Motor neuron (in vitro differentiated cells): ENCODE data around the gene ZBTB1. TPM values are rescaled to one million over a fixed set of nuclear protein-coding genes. Genes with fewer than 3 reads are reported as not detected.
"Not testable (repeated sequence)": the region's sequence is repeated elsewhere in the genome, so short reads cannot be mapped to it uniquely, and the experiment has no call there.

ENCODE experiments used
- ATAC-seq, 8 experiments: fragments of 200-7000 bp; cut with Tn5 transposase; replicated peaks in 6 of 8; 2 replicates each; pipeline ENCODE4 v1.8.0; 2021; ENCODE audit warnings: mild to moderate bottlenecking in 8 of 8, moderate library complexity in 8 of 8
- H3K27ac ChIP-seq, 2 donors: fragments of 250-450 bp; sonication (Bioruptor Pico); 2 replicates each; pipeline ENCODE4 v1.9.0; 2021; ENCODE audit warnings: antibody characterized with exemption in 2 of 2, mild to moderate bottlenecking in 2 of 2, moderate library complexity in 1 of 2
- H3K4me1 ChIP-seq, 2 donors: fragments of 250-450 bp; sonication (Bioruptor Pico); replicated peaks in 1 of 2; 2 replicates each; pipeline ENCODE4 v1.6.1; 2021; ENCODE audit warnings: antibody characterized with exemption in 2 of 2, mild to moderate bottlenecking in 2 of 2, moderate library complexity in 1 of 2
- H3K4me3 ChIP-seq, 5 donors: fragments of 250-450 bp; sonication (Bioruptor Pico); 2 replicates each; pipeline ENCODE4 v1.9.0; 2021; ENCODE audit warnings: antibody characterized with exemption in 5 of 5, mild to moderate bottlenecking in 5 of 5, moderate library complexity in 4 of 5
- WGBS, 10 experiments: fragments of 450-650 bp; shearing (Covaris generic); methylation state at CpG; one replicate each; pipeline ENCODE4 v1.0.0; 2022; 5-methylcytosine and 5-hydroxymethylcytosine counted together
- in situ Hi-C, 9 experiments: fragments of 400-800 bp; cut with MboI; loops; one replicate each; pipeline ENCODE4 v1.15.0; 2021; ENCODE audit warnings: low sequenced_read_pairs in 9 of 9, low pct_unique_long_range_greater_than_20kb in 2 of 9; ENCODE audit not compliant: unreplicated experiment in 9 of 9
- total RNA-seq, 8 experiments: library from RNA; unstranded; fragments of 300-600 nt; gene quantifications; 2 replicates each; pipeline versions ENCODE4 v1.2.3 to v1.2.4, GENCODE V29; 2022

ZBTB1 gene
- total RNA-seq, 8 experiments from 2014 or later: 17.0 to 44.7 (median 24.4) TPM

DNA sequence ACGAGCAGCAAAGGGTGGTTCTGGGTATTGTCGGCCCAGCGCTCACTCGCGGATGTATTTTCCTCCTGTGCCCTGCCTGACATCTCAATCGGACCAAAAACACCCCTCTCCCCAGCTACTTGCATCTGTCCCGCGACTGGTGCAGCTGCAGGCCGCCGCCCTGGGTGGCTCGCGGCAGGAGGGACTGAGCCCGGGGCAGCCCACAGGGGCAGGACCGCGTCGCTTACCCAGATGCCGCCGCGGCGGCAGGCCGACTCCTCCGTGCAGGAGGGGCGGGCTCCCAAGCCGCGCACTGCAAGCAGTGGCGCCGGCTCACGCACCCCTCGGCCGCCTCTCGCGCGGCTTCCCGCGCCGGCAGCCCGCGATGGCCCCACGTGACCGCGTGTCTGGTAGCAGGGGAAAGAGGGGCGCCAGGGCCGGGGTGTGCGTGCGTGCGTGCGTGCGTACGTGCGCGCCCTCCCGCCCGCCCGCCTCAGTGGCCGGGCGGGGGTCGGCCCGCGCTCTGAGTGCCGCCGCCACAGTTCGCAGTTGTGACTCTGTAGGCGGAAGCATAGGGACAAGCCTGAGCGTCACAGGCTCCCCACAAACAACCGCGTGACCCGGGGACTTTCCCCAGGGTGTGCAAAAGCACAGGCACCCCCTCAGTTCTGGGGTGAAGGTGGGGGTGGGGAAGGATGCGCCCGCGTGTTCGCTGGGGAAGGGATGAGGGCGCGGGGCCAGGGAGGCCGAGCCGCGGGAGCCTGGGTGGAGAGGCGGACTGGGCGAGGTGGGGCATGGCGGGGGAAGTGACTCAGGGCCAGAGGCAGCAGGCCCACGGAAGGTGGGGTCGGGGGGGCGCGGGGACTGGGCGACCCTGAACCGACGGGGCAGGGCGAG lies 898 bp upstream of the ZBTB1 start, which contains the start of gene ZBTB25:
Gene ZBTB25 (minus strand): TSS at position 405 of the 876 bp plus-strand sequence. CDS start 13,305 bp downstream, outside the sequence.
- peak; percentile 61 to 86 (median 80) for ATAC-seq
- 0% methylated on average over 4 to 19 of the region's 87 CpGs; no CpG with 5 or more reads in 8 of the 10 experiments for WGBS, 10 experiments
- Histone ChIP-seq H3K4me1 (peaks cover 19 to 27% of the 10 kb centered on the region in 2 donors), H3K27ac (peak within 1 kb of the TSS; percentile 89 to 97), H3K4me3 (peak within 1 kb of the TSS; percentile 62 to 94 (median 71))
- in situ Hi-C loops: no loop called here

DNA sequence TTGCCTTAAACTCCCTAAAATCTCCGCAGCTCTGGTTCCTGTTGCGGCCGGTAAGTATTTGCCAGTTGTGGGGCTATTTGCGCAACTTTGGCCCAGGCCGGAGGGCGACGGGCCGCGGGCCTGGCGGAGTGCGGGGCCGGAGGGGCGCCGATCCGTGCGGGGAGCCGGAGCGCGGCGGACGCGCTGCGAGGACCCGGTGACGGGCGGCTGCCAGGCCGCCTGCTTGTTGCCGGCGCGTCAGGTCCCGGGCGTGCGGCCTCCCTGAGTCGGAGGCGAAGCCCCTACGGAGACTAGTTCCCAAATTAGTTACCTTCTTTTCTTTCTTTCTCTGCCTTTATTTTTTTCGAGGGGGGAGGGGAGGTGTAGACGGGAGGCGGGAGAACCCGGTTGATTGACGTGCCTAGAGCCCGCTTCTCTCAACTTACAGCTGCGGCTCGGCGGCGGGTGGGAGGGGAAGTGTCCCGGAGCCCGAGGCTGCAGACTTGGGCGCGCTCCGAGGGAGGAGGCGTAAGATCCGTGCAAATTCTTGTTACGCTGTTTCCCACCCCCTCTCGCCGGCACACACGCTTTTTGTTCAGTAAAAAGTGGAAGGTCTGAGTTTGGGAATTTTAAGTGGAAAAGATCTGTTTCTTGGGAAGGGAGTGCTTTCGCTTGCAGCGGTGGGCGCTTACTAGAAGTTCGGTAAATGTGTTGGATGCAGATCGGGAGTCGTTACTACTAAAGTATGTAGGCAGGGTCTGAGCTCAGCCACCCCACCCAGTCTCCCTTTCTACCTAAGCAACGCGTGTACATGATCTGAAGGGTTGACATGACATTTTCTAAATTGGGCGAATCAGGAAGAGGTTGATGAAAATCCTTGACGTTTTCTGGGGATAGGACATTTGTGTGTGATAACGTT lies 576 bp downstream of the ZBTB1 start:
- peak overlapping the region; percentile 88 to 97 for H3K27ac ChIP-seq
- 0 to 4% (median 0%) methylated on average over 4 to 6 of the region's 68 CpGs; no CpG with 5 or more reads in 2 of the 10 experiments for WGBS, 10 experiments
- in situ Hi-C loops: no loop called here

DNA sequence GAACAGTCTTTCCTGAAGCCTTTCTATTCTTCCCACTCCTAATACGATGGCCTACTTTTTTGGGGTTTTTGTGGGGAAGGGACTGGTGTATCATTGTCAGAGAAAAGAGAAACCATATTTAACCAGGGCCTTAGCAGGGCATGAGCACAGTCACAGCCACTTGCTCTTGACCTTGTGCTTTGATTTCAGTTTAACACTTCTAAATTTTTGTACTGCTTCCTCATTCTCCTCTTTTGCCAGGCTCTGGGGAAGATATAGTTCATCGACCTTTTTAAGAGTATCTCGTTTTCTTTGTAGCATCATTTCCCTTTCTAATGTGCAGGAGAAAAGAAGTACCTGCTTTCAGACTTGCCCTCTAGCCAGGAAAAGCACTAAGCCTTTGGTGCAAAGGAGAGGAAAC lies 2.2 kb downstream of the ZBTB1 start:
- no peak for ATAC-seq
- H3K4me3 ChIP-seq: no peak overlapping the region
- WGBS, 10 experiments: 10 to 93% (median 75%) methylated on average over 1 to 3 of the region's 3 CpGs; no CpG with 5 or more reads in 1 of the 10 experiments
- in situ Hi-C loops: no loop called here
- H3K27ac ChIP-seq: no peak overlapping the region
- peaks cover 16 to 25% of the 10 kb centered on the region in 2 donors for H3K4me1 ChIP-seq

More for the DNA sequence above, 576 bp downstream of the ZBTB1 start:
- Histone ChIP-seq H3K4me3 (peak overlapping the region; percentile 62 to 94 (median 71)), H3K4me1 (peaks cover 19 to 27% of the 10 kb centered on the region in 2 donors)
- ATAC-seq: peak; percentile 9 to 46 (median 26)

DNA sequence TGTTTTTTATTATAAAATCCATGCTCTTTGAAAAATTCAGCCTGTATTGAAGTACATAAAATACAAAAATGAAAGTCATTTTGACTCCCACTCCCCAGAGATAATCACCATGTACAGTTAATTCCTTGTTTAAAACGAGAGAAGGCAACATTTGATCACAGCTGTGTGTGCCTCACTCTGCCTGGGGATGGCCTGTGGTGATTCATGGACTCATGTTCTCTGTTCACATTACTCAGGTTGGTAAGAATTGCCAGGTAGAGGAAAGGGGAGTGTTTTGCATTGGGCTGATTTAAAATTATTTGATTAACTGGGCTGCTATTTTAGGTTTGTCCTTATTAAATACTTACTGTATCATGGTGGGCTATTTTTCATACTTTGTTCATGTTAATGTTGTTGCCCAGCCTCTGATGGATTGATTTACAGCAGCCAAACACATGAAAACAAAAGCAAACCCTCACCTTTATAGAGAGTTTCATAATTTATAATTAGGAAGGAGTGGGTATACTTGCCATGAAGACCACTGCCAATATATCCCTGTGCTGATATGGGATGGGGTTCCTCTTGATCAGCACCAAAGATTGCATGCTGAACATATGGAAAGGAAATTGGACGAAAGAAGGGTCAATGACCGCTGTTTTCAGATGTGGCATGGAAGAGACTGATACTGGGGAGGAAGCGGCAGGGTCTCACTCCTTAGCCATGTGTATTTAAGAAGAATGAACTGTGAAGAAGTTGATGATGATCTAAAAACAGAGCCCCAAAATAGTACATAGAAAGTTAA lies 3.0 kb downstream of the ZBTB1 start:
- ATAC-seq: no peak
- H3K4me3 ChIP-seq: no peak overlapping the region
- in situ Hi-C loops: no loop called here
- WGBS, 10 experiments: 0 to 100% (median 78%) methylated on average over 1 to 4 of the region's 4 CpGs; no CpG with 5 or more reads in 1 of the 10 experiments
- peaks cover 9 to 17% of the 10 kb centered on the region in 2 donors for H3K4me1 ChIP-seq
- no peak overlapping the region for H3K27ac ChIP-seq

DNA sequence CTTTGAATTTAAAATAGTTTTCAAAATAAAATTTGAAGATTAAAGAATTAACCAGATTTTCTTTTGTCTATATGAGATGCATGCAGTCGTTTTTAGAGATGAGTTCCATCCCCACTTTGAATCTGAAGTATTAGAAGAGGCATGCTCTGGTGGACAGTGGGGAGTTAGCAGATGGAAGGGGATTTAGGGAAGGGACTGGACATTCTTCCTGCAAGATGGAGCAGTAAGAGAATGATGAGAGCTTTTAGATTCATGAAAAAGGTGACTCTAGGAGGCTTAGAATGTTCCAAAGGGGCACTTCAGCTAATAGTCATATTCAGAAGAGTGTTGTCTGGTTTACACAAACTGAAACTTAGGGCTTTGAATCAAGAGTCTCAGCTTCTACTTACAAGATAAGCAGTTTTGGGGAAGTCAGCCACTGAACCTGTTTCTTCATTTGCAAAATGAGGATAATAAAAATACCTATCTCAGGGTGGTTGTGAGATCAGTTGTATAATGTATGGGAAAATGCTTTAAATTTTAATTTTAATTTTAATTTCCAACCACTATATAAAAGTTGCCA lies 3.7 kb downstream of the ZBTB1 start:
- WGBS, 10 experiments: 0 to 83% (median 30%) methylated on average over 1 of the region's 1 CpG; no CpG with 5 or more reads in 4 of the 10 experiments
- ATAC-seq: no peak
- in situ Hi-C loops: no loop called here

DNA sequence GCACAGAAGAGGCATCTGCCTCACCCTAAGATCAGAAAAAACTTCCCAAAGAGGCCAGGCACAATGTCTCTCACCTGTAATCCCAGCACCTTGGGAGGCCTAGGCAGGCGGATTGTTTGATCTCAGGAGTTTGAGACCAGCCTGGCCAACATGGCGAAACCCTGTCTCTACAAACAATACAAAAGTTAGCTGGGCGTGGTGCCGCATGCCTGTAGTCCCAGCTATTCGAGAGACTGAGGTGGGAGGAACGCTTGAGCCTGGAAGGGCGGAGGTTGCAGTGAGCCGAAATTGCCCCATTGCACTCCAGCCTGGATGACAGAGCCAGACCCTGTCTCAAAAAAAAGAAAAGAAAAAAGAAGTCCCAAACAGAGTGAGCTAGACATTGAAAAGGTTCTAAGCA lies 4.5 kb downstream of the ZBTB1 start:
- ATAC-seq: no peak
- H3K4me3 ChIP-seq: no peak overlapping the region
- 33 to 100% (median 86%) methylated on average over 1 to 6 of the region's 8 CpGs; no CpG with 5 or more reads in 2 of the 10 experiments for WGBS, 10 experiments
- H3K4me1 ChIP-seq: peaks cover 9 to 16% of the 10 kb centered on the region in 2 donors
- H3K27ac ChIP-seq: no peak overlapping the region
- in situ Hi-C loops: no loop called here

More for the DNA sequence above, 3.7 kb downstream of the ZBTB1 start:
- Histone ChIP-seq H3K4me3 (no peak overlapping the region), H3K27ac (no peak overlapping the region), H3K4me1 (peaks cover 9 to 16% of the 10 kb centered on the region in 2 donors)

DNA sequence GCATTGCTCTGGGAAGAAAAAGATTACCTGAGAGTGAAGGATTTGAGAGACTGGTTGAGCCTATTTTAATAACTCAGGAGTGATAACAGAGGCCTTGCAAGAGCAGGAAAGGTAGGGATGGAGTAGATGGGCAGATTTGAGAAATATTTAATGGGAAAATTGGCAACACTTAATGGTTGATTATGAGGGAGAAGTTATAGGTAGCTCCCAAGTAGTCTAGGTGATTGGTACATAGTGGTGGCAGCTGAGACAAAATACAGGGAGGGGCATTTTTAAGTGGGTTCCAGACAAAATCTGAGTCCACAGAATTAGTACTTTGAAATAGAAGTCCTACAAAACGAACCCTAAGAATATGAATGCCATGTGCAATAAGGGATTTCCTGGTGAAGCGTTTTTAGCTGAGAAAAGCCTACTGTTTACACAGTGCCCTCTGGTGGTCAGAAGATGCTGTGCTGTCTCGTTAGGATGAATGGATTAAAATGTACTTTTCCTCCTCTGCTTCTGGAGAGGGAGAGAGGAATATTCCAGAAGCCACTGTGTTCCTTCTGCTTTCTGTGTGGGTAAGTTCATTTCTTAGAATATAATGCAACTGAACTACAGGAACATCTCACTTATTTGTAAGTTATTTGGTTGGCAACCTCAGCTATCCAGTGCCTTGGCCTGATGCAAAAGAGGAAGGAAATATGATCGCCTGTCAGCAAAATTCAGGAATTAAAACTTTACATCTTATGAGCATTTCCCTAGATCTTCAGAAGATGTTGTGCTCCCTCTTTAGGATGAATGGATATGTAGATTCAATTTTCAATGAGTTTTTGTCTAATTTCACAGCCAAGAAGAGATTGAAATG lies 6.5 kb downstream of the ZBTB1 start:
- in situ Hi-C loops: no loop called here
- H3K4me1 ChIP-seq: peaks cover 9 to 12% of the 10 kb centered on the region in 2 donors
- H3K4me3 ChIP-seq: no peak overlapping the region
- no peak overlapping the region for H3K27ac ChIP-seq
- ATAC-seq: peak; percentile 44 to 77 (median 57)
- 0 to 43% (median 21%) methylated on average over 1 to 4 of the region's 4 CpGs; no CpG with 5 or more reads in 3 of the 10 experiments for WGBS, 10 experiments

DNA sequence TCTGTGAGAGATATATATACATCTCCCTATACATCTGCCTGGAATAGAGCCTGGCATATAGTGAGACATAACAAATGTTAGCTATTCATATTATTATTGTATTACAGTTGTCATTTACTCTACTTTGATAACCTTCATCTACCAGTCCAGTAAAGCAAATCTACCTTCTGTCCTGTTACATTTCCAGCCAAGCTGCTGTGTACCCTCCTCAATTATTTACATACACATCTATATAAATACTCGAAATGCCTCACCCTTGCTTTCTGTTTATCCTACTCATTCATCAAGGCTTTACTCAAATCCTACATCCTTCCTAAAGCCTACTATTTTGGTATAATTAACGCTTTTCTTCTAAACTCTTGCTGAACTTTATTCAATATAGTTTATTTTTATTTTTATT lies 8.7 kb downstream of the ZBTB1 start:
- in situ Hi-C loops: no loop called here
- Histone ChIP-seq H3K4me1 (peaks cover 4 to 5% of the 10 kb centered on the region in 2 donors), H3K4me3 (no peak overlapping the region), H3K27ac (no peak overlapping the region)
- no peak for ATAC-seq
- WGBS, 10 experiments: 80 to 100% (median 88%) methylated on average over 1 to 2 of the region's 2 CpGs; no CpG with 5 or more reads in 1 of the 10 experiments

DNA sequence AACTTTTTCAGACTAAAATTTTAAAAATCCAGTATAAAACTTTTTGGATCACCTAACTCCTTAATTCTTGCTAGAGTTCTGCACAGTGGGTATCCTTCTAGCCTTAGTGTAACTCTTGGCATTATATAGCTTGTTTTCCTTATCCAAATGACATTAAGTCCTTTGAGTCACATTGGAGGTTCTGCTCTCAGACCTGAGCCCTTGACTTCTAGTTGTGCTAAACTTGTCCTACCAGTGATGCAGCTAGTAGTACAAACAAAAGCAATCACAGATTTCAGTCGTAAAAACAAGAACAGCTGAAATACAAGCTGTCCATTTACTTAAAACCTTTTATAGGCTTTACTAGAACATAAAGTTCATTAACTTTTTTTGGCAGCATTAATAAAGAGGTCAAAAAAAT lies 10.5 kb downstream of the ZBTB1 start:
- in situ Hi-C loops: no loop called here
- Histone ChIP-seq H3K4me3 (no peak overlapping the region), H3K4me1 (peaks cover 4 to 5% of the 10 kb centered on the region in 2 donors), H3K27ac (no peak overlapping the region)
- ATAC-seq: no peak
- 20 to 100% (median 71%) methylated on average over 1 of the region's 1 CpG; no CpG with 5 or more reads in 1 of the 10 experiments for WGBS, 10 experiments

DNA sequence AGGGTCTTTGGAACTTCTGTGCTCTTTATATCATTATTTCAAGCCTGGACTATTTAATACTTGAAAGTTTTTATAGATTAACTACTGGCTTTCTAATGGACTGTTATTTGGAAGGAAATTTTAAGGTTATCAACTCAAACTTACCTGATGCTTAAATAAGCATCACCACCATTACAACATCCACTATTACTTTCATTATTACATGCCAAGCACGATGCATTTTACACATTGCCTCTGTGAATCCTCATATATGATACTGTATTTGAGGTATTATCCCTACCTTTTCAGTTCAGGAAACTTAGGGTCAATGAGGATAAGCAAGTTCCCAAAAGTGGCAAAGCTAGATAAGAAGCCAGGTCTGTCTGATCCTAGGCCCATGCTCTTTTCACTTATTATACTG lies 12.4 kb downstream of the ZBTB1 start:
- 71 to 100% (median 100%) methylated on average over 1 of the region's 1 CpG; no CpG with 5 or more reads in 2 of the 10 experiments for WGBS, 10 experiments
- no peaks in the 10 kb centered on the region for H3K4me1 ChIP-seq
- in situ Hi-C loops: no loop called here
- no peak overlapping the region for H3K27ac ChIP-seq
- H3K4me3 ChIP-seq: no peak overlapping the region
- ATAC-seq: no peak

DNA sequence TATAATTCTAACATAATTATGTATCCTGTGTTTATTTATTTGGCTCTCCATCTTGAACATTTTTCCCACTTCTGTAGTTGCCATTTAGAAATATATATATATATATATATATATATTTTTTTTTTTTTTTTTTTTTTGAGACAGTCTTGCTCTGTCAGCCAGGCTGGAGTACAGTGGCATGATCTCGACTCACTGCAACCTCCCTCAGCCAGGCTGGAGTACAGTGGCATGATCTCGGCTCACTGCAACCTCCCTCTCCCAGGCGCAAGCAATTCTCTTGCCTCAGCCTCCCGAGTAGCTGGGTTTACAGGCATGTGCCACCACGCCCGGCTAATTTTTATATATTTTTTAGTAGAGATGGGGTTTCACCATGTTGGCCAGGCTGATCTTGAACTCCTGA lies 13.1 kb downstream of the ZBTB1 start:
- H3K27ac ChIP-seq, H3K4me1 ChIP-seq, H3K4me3 ChIP-seq, in situ Hi-C loops, ATAC-seq: not testable (repeated sequence)
- WGBS, 10 experiments: 80 to 100% (median 98%) methylated on average over 1 to 6 of the region's 6 CpGs; no CpG with 5 or more reads in 4 of the 10 experiments
